Measurements from ENCODE around the gene RIMBP2.

The RIMBP2 gene

DNA sequence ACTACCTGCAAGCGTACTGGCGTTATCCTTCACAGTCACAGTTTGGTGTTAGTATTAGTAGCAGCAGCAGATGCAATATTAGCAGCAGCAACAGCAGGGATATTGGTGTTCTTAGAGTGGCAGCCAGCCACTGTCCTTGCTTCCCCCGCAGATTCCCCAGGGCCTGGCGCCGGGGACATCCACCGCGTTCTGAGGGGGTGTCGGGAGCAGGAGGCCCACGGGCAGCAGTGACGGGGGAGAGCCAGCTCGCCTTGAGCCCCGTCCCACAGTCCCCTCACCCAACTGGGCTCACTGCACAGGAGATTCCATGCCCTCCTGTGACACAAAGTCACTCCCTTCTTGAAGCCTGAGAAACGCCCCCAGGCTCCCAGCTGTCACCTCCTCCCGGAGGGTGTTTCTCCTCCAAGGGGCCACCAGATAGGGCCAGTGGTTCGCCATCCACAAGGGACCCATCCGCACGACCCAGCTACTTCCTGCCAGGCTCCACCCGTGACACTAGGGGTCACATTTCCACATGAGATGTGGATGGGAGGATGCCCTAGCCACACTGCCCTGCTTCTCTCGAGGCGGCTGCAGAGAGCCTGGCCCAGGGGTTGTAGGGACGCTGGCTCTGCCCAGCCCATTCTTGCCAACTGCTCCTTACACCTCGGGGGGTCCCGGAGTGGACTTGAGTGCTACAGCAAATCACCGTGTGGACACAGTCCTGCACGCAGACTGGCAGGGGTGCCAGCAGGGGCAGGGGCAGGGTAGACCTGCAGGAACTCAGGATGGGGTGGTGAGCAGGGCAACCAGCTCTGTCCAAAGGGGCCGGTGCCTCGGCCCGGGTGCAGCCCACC lies 255.3 kb downstream of the RIMBP2 start:
- H3K4me3 ChIP-seq (ENCODE audit: low read depth, low read length), result no peak overlapping the region
- TF ChIP-seq, protein P1, sequence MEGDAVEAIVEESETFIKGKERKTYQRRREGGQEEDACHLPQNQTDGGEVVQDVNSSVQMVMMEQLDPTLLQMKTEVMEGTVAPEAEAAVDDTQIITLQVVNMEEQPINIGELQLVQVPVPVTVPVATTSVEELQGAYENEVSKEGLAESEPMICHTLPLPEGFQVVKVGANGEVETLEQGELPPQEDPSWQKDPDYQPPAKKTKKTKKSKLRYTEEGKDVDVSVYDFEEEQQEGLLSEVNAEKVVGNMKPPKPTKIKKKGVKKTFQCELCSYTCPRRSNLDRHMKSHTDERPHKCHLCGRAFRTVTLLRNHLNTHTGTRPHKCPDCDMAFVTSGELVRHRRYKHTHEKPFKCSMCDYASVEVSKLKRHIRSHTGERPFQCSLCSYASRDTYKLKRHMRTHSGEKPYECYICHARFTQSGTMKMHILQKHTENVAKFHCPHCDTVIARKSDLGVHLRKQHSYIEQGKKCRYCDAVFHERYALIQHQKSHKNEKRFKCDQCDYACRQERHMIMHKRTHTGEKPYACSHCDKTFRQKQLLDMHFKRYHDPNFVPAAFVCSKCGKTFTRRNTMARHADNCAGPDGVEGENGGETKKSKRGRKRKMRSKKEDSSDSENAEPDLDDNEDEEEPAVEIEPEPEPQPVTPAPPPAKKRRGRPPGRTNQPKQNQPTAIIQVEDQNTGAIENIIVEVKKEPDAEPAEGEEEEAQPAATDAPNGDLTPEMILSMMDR (IDR thresholded peaks at IDR 0.05; ENCODE audit: borderline replicate concordance, insufficient read depth, low read depth, low read length), result no peak

DNA sequence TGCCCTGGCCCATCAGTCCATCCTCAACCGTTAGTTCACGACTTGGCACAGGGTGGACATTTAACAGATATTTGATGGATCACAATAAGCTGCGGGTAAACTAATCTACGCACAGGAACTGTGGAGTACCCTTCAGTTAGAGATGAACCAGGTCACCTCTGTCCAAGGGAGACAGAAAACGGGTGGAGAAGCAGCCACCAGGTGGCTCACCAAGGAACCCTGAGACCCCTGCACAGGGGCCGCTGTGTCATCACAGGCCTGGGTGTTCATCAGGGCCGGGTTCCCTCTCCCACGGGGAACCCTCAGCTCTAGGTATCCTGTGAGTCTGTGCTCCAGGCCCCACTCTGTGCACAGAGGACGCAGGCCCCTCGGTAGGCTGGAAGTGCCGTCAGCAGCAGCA lies 256.2 kb downstream of the RIMBP2 start:
- H3K4me3 ChIP-seq (ENCODE audit: low read depth, low read length), result no peak overlapping the region
- TF ChIP-seq, protein P1 (IDR thresholded peaks at IDR 0.05; ENCODE audit: borderline replicate concordance, insufficient read depth, low read depth, low read length), result no peak

DNA sequence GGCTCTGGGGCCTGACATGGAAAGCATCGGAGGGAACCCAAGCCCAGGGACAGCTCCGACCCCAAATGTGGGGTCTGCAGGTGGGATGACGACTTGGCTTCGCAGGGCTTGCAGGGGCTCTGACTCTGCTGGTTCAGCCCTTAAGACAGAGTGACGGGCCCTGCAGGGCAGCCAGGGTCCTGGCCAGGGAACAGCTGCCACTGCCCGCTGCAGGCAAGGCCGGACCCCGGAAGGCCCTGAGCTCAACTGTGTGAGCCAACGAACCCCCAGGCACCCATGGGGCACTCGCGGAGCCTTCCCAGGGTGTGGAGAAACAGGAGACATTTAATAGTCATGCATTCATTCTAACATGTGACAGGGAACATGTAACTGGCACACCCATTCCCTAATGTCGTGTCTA lies 257.8 kb downstream of the RIMBP2 start:
- no peak overlapping the region for H3K4me3 ChIP-seq (ENCODE audit: low read depth, low read length)
- TF ChIP-seq, protein P1 (IDR thresholded peaks at IDR 0.05; ENCODE audit: borderline replicate concordance, insufficient read depth, low read depth, low read length), result no peak

DNA sequence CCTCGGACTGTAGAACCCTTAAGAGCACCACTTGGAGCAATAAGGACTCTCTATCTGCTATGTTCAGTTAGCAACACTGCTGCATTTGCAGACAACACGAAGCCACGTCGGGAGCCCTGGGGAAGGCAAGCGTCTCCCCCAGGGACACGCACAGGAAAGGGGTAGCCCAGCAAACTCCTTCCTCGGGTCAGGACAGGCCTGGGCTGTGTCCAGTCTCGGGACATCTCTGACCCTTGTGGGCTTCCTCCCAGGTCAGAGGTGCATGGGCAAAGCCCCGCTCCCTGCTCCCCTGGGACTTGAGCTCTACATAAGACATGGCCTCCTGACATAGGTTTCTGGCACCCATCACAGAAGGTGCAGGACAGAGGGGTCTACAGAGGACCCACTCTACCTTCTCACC lies 258.9 kb downstream of the RIMBP2 start:
- TF ChIP-seq, protein P1 (IDR thresholded peaks at IDR 0.05; ENCODE audit: borderline replicate concordance, insufficient read depth, low read depth, low read length), result no peak
- no peak overlapping the region for H3K4me3 ChIP-seq (ENCODE audit: low read depth, low read length)

DNA sequence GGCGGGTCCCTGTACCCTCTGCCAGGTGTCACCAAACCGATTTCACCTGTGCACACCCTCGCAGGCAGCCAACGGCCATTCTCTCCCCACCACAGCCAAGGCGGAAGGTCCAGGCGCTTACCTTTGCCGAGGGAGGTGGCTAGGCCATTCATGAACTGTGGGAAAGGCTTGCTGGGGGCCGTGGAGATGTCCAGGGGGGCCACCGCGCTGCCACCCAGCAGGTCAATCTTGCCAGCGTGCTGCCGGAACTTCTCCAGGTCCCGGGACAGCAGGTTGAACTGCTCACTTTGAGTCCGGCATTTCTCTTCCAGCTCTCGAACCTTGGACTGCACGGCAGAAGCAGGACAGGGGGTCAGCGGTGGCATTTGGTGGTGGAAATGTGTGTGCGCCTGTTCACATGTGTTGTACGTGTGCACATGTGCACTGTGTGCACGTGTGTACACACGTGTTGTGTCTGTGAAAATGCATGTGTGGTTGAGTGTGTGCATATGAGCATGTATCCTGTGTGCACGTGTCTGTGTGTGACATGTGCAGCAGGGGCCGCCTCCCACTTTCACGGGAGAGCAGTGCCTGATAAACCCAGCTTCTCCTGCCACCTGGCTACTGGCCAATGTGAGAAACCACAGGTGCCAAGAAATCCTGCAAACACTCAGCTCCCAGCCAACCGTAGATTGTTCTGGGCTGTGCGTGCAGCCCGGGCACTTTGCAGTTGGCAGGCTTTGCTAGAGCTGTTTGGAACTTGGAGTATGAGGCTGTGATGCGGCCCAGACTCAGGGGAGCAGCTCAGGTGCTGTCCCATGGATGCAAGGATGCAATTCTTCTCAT lies 259.5 kb downstream of the RIMBP2 start:
- TF ChIP-seq, protein P1 (IDR thresholded peaks at IDR 0.05; ENCODE audit: borderline replicate concordance, insufficient read depth, low read depth, low read length), result no peak

DNA sequence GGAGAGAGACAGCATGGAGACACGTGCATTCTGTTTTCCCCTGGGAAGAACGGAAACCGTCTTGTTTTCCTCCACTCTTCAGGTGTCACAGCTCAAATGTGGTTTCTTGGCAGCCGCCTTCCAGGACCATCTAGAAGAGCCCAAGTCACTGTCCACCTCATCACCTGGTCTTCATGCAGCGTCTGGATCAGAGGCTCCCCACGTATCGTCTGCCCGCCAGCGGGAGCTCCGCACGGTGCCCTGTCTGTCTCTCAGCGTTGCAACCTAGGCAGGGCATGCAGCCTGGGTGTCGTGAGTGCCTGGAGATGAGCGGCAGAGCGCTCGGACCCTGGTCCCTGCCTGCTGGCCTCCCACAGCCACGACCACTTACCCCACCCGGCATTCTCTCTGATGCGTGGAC lies 260.9 kb downstream of the RIMBP2 start:
- no peak overlapping the region for H3K4me3 ChIP-seq (ENCODE audit: low read depth, low read length)
- TF ChIP-seq, protein P1 (IDR thresholded peaks at IDR 0.05; ENCODE audit: borderline replicate concordance, insufficient read depth, low read depth, low read length), result no peak

More for the DNA sequence above, 259.5 kb downstream of the RIMBP2 start:
- H3K4me3 ChIP-seq (ENCODE audit: low read depth, low read length), result no peak overlapping the region

All from GM12875 (cell line).